Chondrocyte (in vitro differentiated cells): ENCODE results near the gene IRF2BP2. TPM values are rescaled to one million over a fixed set of nuclear protein-coding genes. Genes with fewer than 3 reads are reported as not detected.

Source experiments
- DNase-seq: peaks from one replicate; pipeline ENCODE4 v3.0.0; 2021; ENCODE audit warnings: mixed read lengths, low spot score
- H3K27ac Mint-ChIP-seq: one replicate; pipeline ENCODE4 v1.8.0; 2021; ENCODE audit warnings: mild to moderate bottlenecking, moderate library complexity, mixed read lengths; ENCODE audit not compliant: unreplicated experiment
- H3K27me3 Mint-ChIP-seq: 2 replicates; pipeline ENCODE4 v1.8.0; 2021; ENCODE audit warnings: low read depth, mixed read lengths
- H3K36me3 Mint-ChIP-seq: 2 replicates; pipeline ENCODE4 v1.8.0; 2021; ENCODE audit warnings: low read depth, mixed read lengths
- H3K4me1 Mint-ChIP-seq: 2 replicates; pipeline ENCODE4 v1.8.0; 2021; ENCODE audit warnings: low read depth, mild to moderate bottlenecking, mixed read lengths
- H3K4me3 Mint-ChIP-seq: one replicate; pipeline ENCODE4 v1.8.0; 2021; ENCODE audit warnings: mild to moderate bottlenecking, moderate library complexity, mixed read lengths; ENCODE audit not compliant: unreplicated experiment
- H3K9me3 Mint-ChIP-seq: 2 replicates; pipeline ENCODE4 v1.8.0; 2021; ENCODE audit warnings: low read depth, mixed read lengths
- long read RNA-seq: library from polyadenylated mRNA; stranded (forward); transcript quantifications from one replicate; pipeline ENCODE4 v2.0.0, GENCODE V29; 2021
- total RNA-seq: library from RNA; stranded (reverse); gene quantifications from 3 replicates; pipeline ENCODE4 v1.2.1, GENCODE V29; 2021
- TF ChIP-seq, protein P1 (sequence below): fragments of 200-600 bp; sonication (generic); IDR thresholded peaks from 2 replicates; pipeline ENCODE4 v1.5.0; 2021; ENCODE audit warnings: antibody characterized with exemption, mild to moderate bottlenecking, moderate library complexity

The IRF2BP2 gene
- total RNA-seq = 67.9 to 74.4 TPM (median 70.5 TPM) in 3 replicates
- long read RNA-seq, full-length matches to known transcripts = 20 of 39 reads
- long read RNA-seq, partial matches to known transcripts = 0 of 39 reads
- long read RNA-seq, other reads (novel, unspliced or antisense) = 19 of 39 reads

DNA sequence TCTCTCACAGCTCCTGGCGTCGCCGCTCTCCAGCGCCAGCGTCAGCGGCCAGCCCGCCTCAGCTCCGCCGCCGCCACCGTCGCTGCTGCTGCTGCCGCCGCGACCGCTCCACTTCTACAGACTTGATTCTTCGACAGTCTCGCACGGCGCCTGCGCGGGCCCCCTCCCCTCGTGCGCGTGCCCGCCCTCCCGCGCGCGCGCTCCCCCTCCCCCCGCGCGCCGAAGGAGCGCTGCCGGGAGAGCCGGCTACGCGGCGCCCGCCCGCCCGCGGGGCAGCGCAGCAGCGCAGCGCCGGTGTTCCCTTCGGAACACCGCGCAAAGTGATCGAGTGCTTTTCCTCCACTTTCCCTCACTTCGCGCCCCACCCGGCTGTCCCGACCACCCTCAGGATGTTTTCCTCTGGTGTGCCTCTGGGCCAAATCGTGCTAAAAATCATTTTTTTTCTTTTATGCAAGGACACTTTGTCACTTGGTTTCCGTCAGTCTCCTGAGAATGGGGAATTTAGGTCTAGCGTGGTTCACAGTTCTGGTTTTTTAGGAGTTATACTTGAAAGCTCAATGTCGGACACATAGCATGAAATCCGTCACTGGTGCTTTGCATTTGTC, at the start of gene IRF2BP2:
IRF2BP2 (minus strand) TSS at position 118 of the 605 bp plus-strand sequence. CDS start 684 bp downstream, outside the sequence.
- Mint-ChIP-seq H3K4me1 (peaks cover 66% of the 10 kb centered on the region), H3K27ac (peak within 1 kb of the TSS; percentile 99), H3K9me3 (no peaks in the 10 kb centered on the region), H3K4me3 (peak within 1 kb of the TSS; percentile 79), H3K27me3 (no peaks in the 10 kb centered on the region), H3K36me3 (peaks cover 24% of the 10 kb centered on the region)
- no peak for DNase-seq
- TF ChIP-seq, protein P1, sequence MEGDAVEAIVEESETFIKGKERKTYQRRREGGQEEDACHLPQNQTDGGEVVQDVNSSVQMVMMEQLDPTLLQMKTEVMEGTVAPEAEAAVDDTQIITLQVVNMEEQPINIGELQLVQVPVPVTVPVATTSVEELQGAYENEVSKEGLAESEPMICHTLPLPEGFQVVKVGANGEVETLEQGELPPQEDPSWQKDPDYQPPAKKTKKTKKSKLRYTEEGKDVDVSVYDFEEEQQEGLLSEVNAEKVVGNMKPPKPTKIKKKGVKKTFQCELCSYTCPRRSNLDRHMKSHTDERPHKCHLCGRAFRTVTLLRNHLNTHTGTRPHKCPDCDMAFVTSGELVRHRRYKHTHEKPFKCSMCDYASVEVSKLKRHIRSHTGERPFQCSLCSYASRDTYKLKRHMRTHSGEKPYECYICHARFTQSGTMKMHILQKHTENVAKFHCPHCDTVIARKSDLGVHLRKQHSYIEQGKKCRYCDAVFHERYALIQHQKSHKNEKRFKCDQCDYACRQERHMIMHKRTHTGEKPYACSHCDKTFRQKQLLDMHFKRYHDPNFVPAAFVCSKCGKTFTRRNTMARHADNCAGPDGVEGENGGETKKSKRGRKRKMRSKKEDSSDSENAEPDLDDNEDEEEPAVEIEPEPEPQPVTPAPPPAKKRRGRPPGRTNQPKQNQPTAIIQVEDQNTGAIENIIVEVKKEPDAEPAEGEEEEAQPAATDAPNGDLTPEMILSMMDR = peak; percentile 8

GRCh38 chr1:234659538-234659937, 49.6 kb upstream of the IRF2BP2 start:
- TF ChIP-seq, protein P1 = no peak
- Mint-ChIP-seq H3K27me3 (no peaks in the 10 kb centered on the region), H3K9me3 (peaks cover under 1% of the 10 kb centered on the region), H3K4me1 (peaks cover 24% of the 10 kb centered on the region), H3K27ac (no peak overlapping the region), H3K4me3 (no peak overlapping the region), H3K36me3 (no peaks in the 10 kb centered on the region)
- no peak for DNase-seq

DNA sequence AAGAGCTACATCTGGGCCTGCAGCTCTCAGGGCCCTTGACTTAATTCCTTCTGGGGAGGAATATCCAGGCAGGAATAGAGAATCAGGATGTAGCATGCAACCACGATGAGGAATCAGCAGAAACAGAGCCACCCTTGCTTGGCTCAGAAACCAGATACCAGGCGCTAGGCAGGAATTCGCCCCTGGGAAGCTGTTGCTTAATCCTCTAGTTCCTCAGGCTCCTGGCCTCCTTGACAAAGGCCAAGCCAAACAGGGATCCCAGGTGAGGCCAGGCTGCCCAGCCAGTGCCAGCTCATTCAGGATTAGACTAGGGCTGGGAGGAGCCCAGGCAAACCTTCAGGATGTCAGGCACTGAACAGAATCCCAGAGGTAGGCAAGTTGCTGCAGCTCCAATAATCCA, 48.2 kb upstream of the IRF2BP2 start:
- Mint-ChIP-seq H3K4me3 (no peak overlapping the region), H3K9me3 (peaks cover 9% of the 10 kb centered on the region), H3K27ac (no peak overlapping the region), H3K36me3 (no peaks in the 10 kb centered on the region), H3K27me3 (no peaks in the 10 kb centered on the region), H3K4me1 (peaks cover 24% of the 10 kb centered on the region)
- TF ChIP-seq, protein P1 = no peak
- DNase-seq = no peak

- TF ChIP-seq, protein P1 = no peak
These were observed 47.1 kb upstream of the IRF2BP2 start for GRCh38 chr1:234656944-234657654.

GRCh38 chr1:234656070-234656895, 46.3 kb upstream of the IRF2BP2 start:
- Mint-ChIP-seq H3K27ac (peak overlapping the region; percentile 24), H3K4me1 (peaks cover 24% of the 10 kb centered on the region), H3K9me3 (peaks cover 9% of the 10 kb centered on the region), H3K36me3 (no peaks in the 10 kb centered on the region), H3K4me3 (no peak overlapping the region), H3K27me3 (no peaks in the 10 kb centered on the region)
- DNase-seq = no peak
- TF ChIP-seq, protein P1 = no peak

More at GRCh38 chr1:234656944-234657654, 47.1 kb upstream of the IRF2BP2 start:
- no peak for DNase-seq
- peaks cover 24% of the 10 kb centered on the region for H3K4me1 Mint-ChIP-seq
- peak overlapping the region; percentile 46 for H3K27ac Mint-ChIP-seq
- peaks cover 9% of the 10 kb centered on the region for H3K9me3 Mint-ChIP-seq
- no peaks in the 10 kb centered on the region for H3K27me3 Mint-ChIP-seq
- no peaks in the 10 kb centered on the region for H3K36me3 Mint-ChIP-seq
- H3K4me3 Mint-ChIP-seq = no peak overlapping the region
